Thyroid gland (tissue), 4 donors: Measurements from ENCODE around the gene CNNM4.

Experiments
- CTCF ChIP-seq, 6 experiments: fragments of 200-600 bp in 3 of 6; fragments of 450-650 bp in 3 of 6; sonication (generic) in 3 of 6; IDR thresholded peaks; one replicate each; pipeline ENCODE4 v1.5.1; 2016 to 2019; ENCODE audit warnings: antibody characterized with exemption in 6 of 6, mild to moderate bottlenecking in 2 of 6, inconsistent platforms in 1 of 6, moderate library complexity in 1 of 6
- POLR2A ChIP-seq, 2 donors: fragments of 450-650 bp; IDR thresholded peaks; one replicate each; pipeline ENCODE4 v1.6.1; 2017; ENCODE audit warnings: antibody characterized with exemption in 2 of 2, mild to moderate bottlenecking in 2 of 2, moderate library complexity in 1 of 2

GRCh38 chr2:96800061-96801004 lies 39.6 kb downstream of the CNNM4 start:
- no peak for TF ChIP-seq CTCF (IDR thresholded peaks at IDR 0.05)
- no peak for TF ChIP-seq POLR2A (IDR thresholded peaks at IDR 0.05)
